KMS-11 (cell line): ENCODE measurements around the gene SLC39A7.

ENCODE experiments used
- H2AFZ ChIP-seq: fragments of 200-600 bp; sonication (generic); 2 replicates; pipeline ENCODE4 v1.6.1; 2016; ENCODE audit warnings: antibody characterized with exemption, mixed run types, low read depth
- H3K27ac ChIP-seq: fragments of 200-600 bp; sonication (generic); 2 replicates; pipeline ENCODE4 v1.6.1; 2016; ENCODE audit warnings: mild to moderate bottlenecking, mixed run types
- H3K27me3 ChIP-seq: fragments of 200-600 bp; sonication (generic); 2 replicates; pipeline ENCODE4 v1.6.1; 2017; ENCODE audit warnings: mild to moderate bottlenecking, low read depth, mixed run types, moderate library complexity; ENCODE audit not compliant: insufficient read depth
- H3K36me3 ChIP-seq: fragments of 200-600 bp; sonication (generic); 2 replicates; pipeline ENCODE4 v1.6.1; 2017; ENCODE audit warnings: mild to moderate bottlenecking, mixed run types; ENCODE audit not compliant: insufficient read depth
- H3K4me1 ChIP-seq: fragments of 200-600 bp; sonication (generic); 2 replicates; pipeline ENCODE4 v1.6.1; 2016; ENCODE audit warnings: mild to moderate bottlenecking, low read depth, mixed run types; ENCODE audit not compliant: poor library complexity, severe bottlenecking
- H3K4me2 ChIP-seq: fragments of 200-600 bp; sonication (generic); 2 replicates; pipeline ENCODE4 v1.7.0; 2016; ENCODE audit warnings: mild to moderate bottlenecking, mixed run types
- H3K4me3 ChIP-seq: fragments of 200-600 bp; sonication (generic); IDR thresholded peaks from 2 replicates; pipeline ENCODE4 v1.6.1; 2017; ENCODE audit warnings: low read depth, low read length, mixed read lengths; ENCODE audit not compliant: insufficient read depth
- H3K79me2 ChIP-seq: fragments of 200-600 bp; sonication (generic); 2 replicates; pipeline ENCODE4 v1.6.1; 2016; ENCODE audit warnings: low read depth, mixed run types; ENCODE audit not compliant: insufficient read depth
- H3K9ac ChIP-seq: fragments of 200-600 bp; sonication (generic); 2 replicates; pipeline ENCODE4 v1.6.1; 2016; ENCODE audit warnings: mild to moderate bottlenecking, mixed run types
- H4K20me1 ChIP-seq: fragments of 200-600 bp; sonication (generic); 2 replicates; pipeline ENCODE4 v1.6.1; 2016; ENCODE audit warnings: mild to moderate bottlenecking, mixed run types; ENCODE audit not compliant: insufficient read depth
- CTCF ChIP-seq: fragments of 200-600 bp; sonication (generic); conservative IDR thresholded peaks from 2 replicates; pipeline ENCODE4 v1.6.1; 2017; ENCODE audit warnings: low read depth, mild to moderate bottlenecking, antibody characterized with exemption, low read length, moderate library complexity, mixed read lengths

Gene SLC39A7

GRCh38 chr6:33212857-33213165 is 12.1 kb downstream of the SLC39A7 start:
- Histone ChIP-seq H3K27ac (no peak overlapping the region), H3K27me3 (no peaks in the 10 kb centered on the region), H3K4me3 (no peak overlapping the region), H3K79me2 (no peaks in the 10 kb centered on the region), H3K36me3 (no peaks in the 10 kb centered on the region), H3K4me2 (no peak overlapping the region), H3K9ac (no peak overlapping the region), H4K20me1 (no peaks in the 10 kb centered on the region), H3K4me1 (no peaks in the 10 kb centered on the region), H2AFZ (no peak overlapping the region)
- no peak for TF ChIP-seq CTCF

GRCh38 chr6:33213166-33213988 is 12.7 kb downstream of the SLC39A7 start:
- no peak overlapping the region for H3K27ac ChIP-seq
- no peak overlapping the region for H3K4me2 ChIP-seq
- no peaks in the 10 kb centered on the region for H4K20me1 ChIP-seq
- H3K4me3 ChIP-seq = no peak overlapping the region
- H3K36me3 ChIP-seq = no peaks in the 10 kb centered on the region
- no peaks in the 10 kb centered on the region for H3K79me2 ChIP-seq
- H3K4me1 ChIP-seq = no peaks in the 10 kb centered on the region
- no peak overlapping the region for H2AFZ ChIP-seq
- TF ChIP-seq CTCF = no peak
- H3K27me3 ChIP-seq = no peaks in the 10 kb centered on the region
- no peak overlapping the region for H3K9ac ChIP-seq

GRCh38 chr6:33213989-33214335 is 13.3 kb downstream of the SLC39A7 start:
- no peak for TF ChIP-seq CTCF
- no peak overlapping the region for H3K27ac ChIP-seq
- no peaks in the 10 kb centered on the region for H3K79me2 ChIP-seq
- no peaks in the 10 kb centered on the region for H3K36me3 ChIP-seq
- H4K20me1 ChIP-seq = no peaks in the 10 kb centered on the region
- no peak overlapping the region for H2AFZ ChIP-seq
- no peak overlapping the region for H3K4me3 ChIP-seq
- no peak overlapping the region for H3K4me2 ChIP-seq
- H3K9ac ChIP-seq = no peak overlapping the region
- no peaks in the 10 kb centered on the region for H3K4me1 ChIP-seq
- no peaks in the 10 kb centered on the region for H3K27me3 ChIP-seq

GRCh38 chr6:33215271-33216116 is 14.8 kb downstream of the SLC39A7 start:
- H3K79me2 ChIP-seq = no peaks in the 10 kb centered on the region
- H3K4me2 ChIP-seq = no peak overlapping the region
- no peaks in the 10 kb centered on the region for H3K36me3 ChIP-seq
- no peaks in the 10 kb centered on the region for H3K4me1 ChIP-seq
- H3K9ac ChIP-seq = no peak overlapping the region
- no peaks in the 10 kb centered on the region for H4K20me1 ChIP-seq
- TF ChIP-seq CTCF = no peak
- H3K4me3 ChIP-seq = no peak overlapping the region
- H3K27me3 ChIP-seq = no peaks in the 10 kb centered on the region
- no peak overlapping the region for H2AFZ ChIP-seq
- H3K27ac ChIP-seq = no peak overlapping the region
